GM12872 (cell line): Measurements from ENCODE around the gene E2F6.

Source experiments
- TF ChIP-seq, protein P1 (sequence below): IDR thresholded peaks from 3 replicates; pipeline ENCODE4 v1.5.1; 2011; ENCODE audit warnings: low read depth, mild to moderate bottlenecking, low read length, moderate library complexity; ENCODE audit not compliant: insufficient read depth

Gene E2F6

DNA sequence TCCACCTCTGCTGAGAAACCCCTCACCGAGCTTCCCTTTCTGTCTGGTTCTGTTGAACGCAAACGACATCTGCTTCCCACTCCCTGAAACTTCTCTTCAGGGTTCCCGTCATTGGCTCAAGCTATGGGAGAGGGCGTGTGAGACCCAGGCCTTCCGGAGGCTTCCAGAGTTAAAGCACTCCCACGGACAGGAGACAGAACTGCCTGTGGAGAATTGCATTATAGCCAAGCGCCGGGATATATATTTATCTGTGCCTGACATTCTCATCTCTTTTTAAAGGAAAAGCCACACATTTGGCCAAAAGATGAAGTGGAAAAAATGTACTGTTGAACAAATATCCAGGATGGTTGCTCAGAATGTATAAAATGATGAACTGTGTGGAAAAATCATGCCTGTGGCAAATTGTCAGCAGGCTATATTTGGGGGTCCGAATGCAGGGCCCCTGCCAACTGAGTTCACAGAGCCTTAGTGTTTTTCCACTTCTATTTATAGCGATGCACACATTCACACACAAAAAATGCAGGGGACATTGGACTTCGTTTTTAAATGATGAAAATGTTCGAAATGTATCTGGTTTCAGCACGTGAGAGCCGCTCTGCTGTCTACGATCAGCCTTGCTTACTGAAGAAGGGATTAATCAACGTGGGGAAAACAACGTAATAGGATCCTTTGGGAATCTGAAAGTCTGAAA lies 59.5 kb downstream of the E2F6 start:
- TF ChIP-seq, protein P1, sequence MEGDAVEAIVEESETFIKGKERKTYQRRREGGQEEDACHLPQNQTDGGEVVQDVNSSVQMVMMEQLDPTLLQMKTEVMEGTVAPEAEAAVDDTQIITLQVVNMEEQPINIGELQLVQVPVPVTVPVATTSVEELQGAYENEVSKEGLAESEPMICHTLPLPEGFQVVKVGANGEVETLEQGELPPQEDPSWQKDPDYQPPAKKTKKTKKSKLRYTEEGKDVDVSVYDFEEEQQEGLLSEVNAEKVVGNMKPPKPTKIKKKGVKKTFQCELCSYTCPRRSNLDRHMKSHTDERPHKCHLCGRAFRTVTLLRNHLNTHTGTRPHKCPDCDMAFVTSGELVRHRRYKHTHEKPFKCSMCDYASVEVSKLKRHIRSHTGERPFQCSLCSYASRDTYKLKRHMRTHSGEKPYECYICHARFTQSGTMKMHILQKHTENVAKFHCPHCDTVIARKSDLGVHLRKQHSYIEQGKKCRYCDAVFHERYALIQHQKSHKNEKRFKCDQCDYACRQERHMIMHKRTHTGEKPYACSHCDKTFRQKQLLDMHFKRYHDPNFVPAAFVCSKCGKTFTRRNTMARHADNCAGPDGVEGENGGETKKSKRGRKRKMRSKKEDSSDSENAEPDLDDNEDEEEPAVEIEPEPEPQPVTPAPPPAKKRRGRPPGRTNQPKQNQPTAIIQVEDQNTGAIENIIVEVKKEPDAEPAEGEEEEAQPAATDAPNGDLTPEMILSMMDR = no peak

DNA sequence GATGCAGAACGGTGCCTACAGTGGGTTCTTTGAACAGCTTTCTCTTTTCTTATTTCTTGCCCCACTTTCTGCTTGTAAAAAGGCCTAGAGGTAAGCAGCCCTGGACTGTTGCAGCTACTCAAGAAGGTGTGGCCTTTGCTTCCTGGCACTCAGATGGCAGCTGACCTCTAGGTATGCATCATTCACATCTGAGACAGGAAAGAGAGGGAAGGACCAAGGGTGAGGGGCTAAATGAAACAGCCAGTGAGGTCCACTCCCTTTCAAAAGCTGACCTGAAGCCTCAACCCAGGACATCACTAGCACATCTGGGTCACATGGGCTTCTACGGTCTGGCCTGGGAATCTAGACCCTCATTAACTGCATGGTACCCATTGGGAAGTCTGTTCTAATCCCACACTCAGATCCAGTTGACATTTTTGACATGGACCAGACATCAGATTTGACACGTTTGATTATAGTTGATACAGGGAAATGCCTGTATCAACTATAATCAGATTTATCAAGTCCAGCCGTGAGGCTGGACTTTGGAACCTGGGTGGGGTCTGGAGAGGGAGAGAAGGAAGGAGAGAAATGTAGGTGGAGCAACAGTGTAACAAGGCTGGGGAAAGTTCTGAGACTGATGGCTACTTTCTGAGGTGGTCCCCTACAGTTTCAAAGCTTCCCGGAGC lies 60.2 kb downstream of the E2F6 start:
- TF ChIP-seq, protein P1 = no peak

DNA sequence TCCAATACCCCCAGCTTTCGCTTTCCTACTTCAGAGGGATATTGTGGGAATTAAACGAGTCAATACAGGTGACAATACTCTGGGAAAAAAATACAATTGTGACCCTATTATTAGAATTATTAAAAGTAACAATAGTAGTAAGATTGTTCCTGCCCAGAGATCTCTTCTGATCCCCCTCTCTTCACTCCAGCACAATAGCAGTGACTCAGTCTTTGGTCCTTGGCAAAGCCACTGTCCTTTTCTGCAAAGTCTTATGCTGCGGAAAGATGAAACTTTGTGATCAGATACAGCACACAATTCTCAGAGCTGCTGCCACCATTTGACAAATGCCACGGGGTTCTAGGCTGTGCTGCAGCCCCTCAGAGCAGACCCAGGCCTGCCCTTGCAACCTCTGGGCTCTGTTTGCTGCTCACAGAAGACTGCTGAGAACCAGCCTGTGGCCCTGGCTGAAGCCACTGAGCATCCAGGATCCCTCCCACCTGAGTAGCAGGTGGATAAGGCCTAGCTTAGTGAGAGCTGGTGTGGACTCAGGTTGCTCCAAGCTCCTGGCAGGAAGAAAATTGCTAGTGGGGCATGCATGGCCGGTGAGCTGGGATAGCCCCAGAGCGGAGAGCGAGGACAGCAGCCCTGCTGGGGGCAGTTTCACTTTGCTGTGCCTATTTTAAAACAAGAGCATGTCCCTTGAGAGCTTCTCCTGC lies 61.4 kb downstream of the E2F6 start:
- TF ChIP-seq, protein P1 = no peak

DNA sequence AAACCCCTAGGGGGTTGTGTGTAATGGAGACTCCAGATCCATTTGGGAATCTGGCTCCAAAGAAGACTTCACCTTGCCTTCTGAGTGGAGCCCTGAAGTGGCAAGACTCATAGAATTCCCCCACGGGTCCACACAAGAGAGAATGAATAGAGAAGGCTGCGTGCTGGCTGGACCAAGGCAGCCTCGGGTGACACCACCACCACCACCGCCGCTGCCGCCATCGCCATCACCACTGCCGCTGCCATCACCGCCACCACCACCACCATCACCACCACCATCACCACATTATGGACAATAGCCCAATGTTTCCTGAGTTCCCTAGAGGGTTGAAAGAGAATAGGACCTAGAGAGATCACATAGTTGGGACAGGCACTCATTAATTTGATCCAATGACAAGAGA lies 63.5 kb downstream of the E2F6 start:
- TF ChIP-seq, protein P1 = no peak

DNA sequence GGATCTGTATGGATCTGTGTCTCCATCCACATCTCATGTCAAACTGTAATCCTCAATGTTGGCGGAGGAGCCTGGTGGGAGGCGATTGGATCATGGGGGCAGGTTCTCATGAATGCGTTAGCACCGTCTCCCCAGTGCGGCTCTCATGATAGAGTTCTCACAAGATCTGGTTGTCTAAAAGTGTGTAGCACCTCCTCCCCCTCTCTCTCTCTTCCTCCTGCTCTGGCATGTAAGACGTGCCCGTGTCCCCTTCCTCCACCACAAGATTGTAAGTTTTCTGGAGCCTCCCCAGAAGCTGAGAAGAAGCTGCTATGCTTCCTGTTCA lies 66.6 kb downstream of the E2F6 start:
- TF ChIP-seq, protein P1 = no peak

DNA sequence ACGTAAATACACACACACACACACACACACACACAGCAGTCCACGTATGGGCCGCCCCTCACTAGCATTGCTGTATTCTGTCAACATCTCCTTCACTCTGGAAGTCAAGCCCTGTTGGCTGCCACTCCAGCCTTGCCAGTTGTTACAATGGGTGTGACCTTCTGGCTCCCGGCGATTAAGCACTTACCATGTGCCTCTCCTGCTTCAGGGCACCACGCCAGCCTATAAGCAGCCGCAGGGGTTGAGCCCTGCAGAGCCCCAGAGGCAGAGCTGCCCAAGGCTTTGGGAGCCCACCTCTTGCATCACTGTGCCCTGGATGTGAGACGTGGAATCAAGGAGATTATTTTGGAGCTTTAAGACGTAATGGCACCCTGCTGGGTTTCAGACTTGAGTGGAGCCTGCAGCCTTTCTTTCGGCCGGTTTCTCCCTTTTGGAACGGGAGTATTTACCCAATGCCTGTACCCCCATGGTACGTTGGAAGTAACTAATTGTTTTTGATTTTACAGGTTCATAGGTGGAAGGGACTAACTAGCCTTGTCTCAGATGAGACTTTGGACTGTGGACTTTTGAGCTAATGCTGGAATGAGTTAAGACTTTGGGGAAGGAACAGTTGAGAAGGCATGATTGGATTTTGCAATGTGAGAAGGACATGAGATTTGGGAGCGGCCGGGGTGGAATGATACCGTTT lies 67.1 kb downstream of the E2F6 start:
- TF ChIP-seq, protein P1 = no peak

DNA sequence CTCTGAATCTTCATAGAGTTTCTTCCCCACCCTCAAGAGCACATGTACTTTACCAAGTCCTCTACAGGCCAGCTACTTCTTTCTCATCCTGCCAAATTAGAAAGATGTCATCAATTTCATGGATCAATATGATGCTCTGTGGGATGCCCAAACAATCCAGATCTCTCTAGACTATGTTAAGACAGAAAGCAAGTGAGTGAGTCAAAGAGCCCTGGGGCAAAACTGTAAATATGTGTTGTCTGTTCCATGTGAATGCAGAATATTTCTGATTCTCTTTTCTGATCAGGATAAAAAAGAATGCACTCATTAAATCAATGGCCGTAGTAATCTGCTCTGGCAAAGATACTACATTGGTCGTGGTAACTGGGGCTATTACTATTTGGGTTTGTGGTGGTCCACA lies 68.4 kb downstream of the E2F6 start:
- TF ChIP-seq, protein P1 = no peak
